H9 (cell line): ENCODE measurements around the gene DUSP10. TPM values are rescaled to one million over a fixed set of nuclear protein-coding genes. Genes with fewer than 3 reads are reported as not detected.

ENCODE experiments used
- DNase-seq: peaks from one replicate; pipeline ENCODE4 v3.0.0-alpha.2; 2017
- H2AFZ ChIP-seq: one replicate; pipeline ENCODE4 v1.6.1; 2013; ENCODE audit warnings: mild to moderate bottlenecking, low read length, control low read depth, moderate library complexity
- H2AK5ac ChIP-seq: 2 replicates; pipeline ENCODE4 v1.6.1; 2013; ENCODE audit warnings: low read length, control low read depth, mixed read lengths; ENCODE audit not compliant: insufficient read length
- H2BK120ac ChIP-seq: one replicate; pipeline ENCODE4 v1.6.1; 2013; ENCODE audit warnings: low read depth, mild to moderate bottlenecking, low read length, control low read depth, inconsistent platforms; ENCODE audit not compliant: poor library complexity, severe bottlenecking
- H2BK12ac ChIP-seq: 2 replicates; pipeline ENCODE4 v1.6.1; 2013; ENCODE audit warnings: low read length, control low read depth, mixed read lengths, low read depth; ENCODE audit not compliant: insufficient read length
- H2BK15ac ChIP-seq: 2 replicates; pipeline ENCODE4 v1.6.1; 2013; ENCODE audit warnings: low read depth, low read length, control low read depth
- H2BK20ac ChIP-seq: one replicate; pipeline ENCODE4 v1.6.1; 2013; ENCODE audit warnings: low read depth, mild to moderate bottlenecking, low read length, control low read depth, inconsistent platforms; ENCODE audit not compliant: poor library complexity, severe bottlenecking
- H2BK5ac ChIP-seq: 2 replicates; pipeline ENCODE4 v1.6.1; 2013; ENCODE audit warnings: low read length, control low read depth, mixed read lengths; ENCODE audit not compliant: insufficient read length
- H3K14ac ChIP-seq: 2 replicates; pipeline ENCODE4 v1.6.1; 2013; ENCODE audit warnings: low read length, control low read depth; ENCODE audit not compliant: insufficient read depth
- H3K18ac ChIP-seq: 2 replicates; pipeline ENCODE4 v1.6.1; 2013; ENCODE audit warnings: low read depth, mild to moderate bottlenecking, mixed read lengths, low read length, control low read depth; ENCODE audit not compliant: insufficient read length
- H3K23ac ChIP-seq: 2 replicates; pipeline ENCODE4 v1.6.1; 2013; ENCODE audit warnings: low read length, control low read depth, mixed read lengths, low read depth; ENCODE audit not compliant: insufficient read length
- H3K23me2 ChIP-seq: 2 replicates; pipeline ENCODE4 v1.6.1; 2013; ENCODE audit warnings: low read depth, mild to moderate bottlenecking, mixed read lengths, low read length, control low read depth; ENCODE audit not compliant: insufficient read length, poor library complexity, severe bottlenecking
- H3K27ac ChIP-seq: 2 replicates; pipeline ENCODE4 v1.5.1; 2013; ENCODE audit warnings: low read length, control low read depth, mixed read lengths, low read depth; ENCODE audit not compliant: insufficient read length
- H3K27me3 ChIP-seq: 2 replicates; pipeline ENCODE4 v1.6.1; 2013; ENCODE audit warnings: low read length, control low read depth, inconsistent platforms; ENCODE audit not compliant: insufficient read depth
- H3K4ac ChIP-seq: 2 replicates; pipeline ENCODE4 v1.6.1; 2013; ENCODE audit warnings: low read depth, mild to moderate bottlenecking, control low read depth, inconsistent platforms, low read length, moderate library complexity
- H3K4me1 ChIP-seq: 2 replicates; pipeline ENCODE4 v1.6.1; 2013; ENCODE audit warnings: low read length, control low read depth, inconsistent platforms; ENCODE audit not compliant: insufficient read depth
- H3K4me2 ChIP-seq: 2 replicates; pipeline ENCODE4 v1.6.1; 2013; ENCODE audit warnings: low read length, control low read depth, mixed read lengths; ENCODE audit not compliant: insufficient read length, insufficient read depth
- H3K56ac ChIP-seq: 2 replicates; pipeline ENCODE4 v1.6.1; 2013; ENCODE audit warnings: low read depth, mild to moderate bottlenecking, mixed read lengths, low read length, control low read depth; ENCODE audit not compliant: insufficient read length
- H3K79me1 ChIP-seq: 2 replicates; pipeline ENCODE4 v1.6.1; 2013; ENCODE audit warnings: low read depth, mild to moderate bottlenecking, moderate library complexity, low read length, control low read depth, inconsistent platforms; ENCODE audit not compliant: insufficient read depth, poor library complexity, severe bottlenecking
- H3K79me2 ChIP-seq: 2 replicates; pipeline ENCODE4 v1.6.1; 2013; ENCODE audit warnings: low read length, control low read depth, inconsistent platforms; ENCODE audit not compliant: insufficient read depth
- H3K9ac ChIP-seq: 2 replicates; pipeline ENCODE4 v1.6.1; 2013; ENCODE audit warnings: low read length, control low read depth, mixed read lengths; ENCODE audit not compliant: insufficient read length; ENCODE audit errors: extremely low read depth
- H3K9me3 ChIP-seq: one replicate; pipeline ENCODE4 v1.6.1; 2013; ENCODE audit warnings: low read depth, low read length, inconsistent platforms; ENCODE audit not compliant: control insufficient read depth
- H3T11ph ChIP-seq: one replicate; pipeline ENCODE4 v1.6.1; 2013; ENCODE audit warnings: mild to moderate bottlenecking, low read length, control low read depth, inconsistent platforms
- H4K20me1 ChIP-seq: one replicate; pipeline ENCODE4 v1.6.1; 2013; ENCODE audit not compliant: control insufficient read depth, insufficient read length, insufficient read depth
- H4K5ac ChIP-seq: 2 replicates; pipeline ENCODE4 v1.6.1; 2013; ENCODE audit warnings: low read depth, mild to moderate bottlenecking, mixed read lengths, low read length, control low read depth; ENCODE audit not compliant: insufficient read length
- H4K8ac ChIP-seq: replicated peaks from 2 replicates; pipeline ENCODE4 v1.6.1; 2013; ENCODE audit warnings: low read length, control low read depth, mixed read lengths, low read depth; ENCODE audit not compliant: insufficient read length
- H4K91ac ChIP-seq: 2 replicates; pipeline ENCODE4 v1.6.1; 2013; ENCODE audit warnings: low read depth, mild to moderate bottlenecking, moderate library complexity, mixed read lengths, low read length, control low read depth; ENCODE audit not compliant: insufficient read length
- H3K27ac Mint-ChIP-seq, 3 experiments: 2 replicates in 2 of 3; 3 replicates in 1 of 3; pipeline ENCODE4 v1.8.0; 2020 to 2021; ENCODE audit warnings: mixed read lengths in 3 of 3, mild to moderate bottlenecking in 1 of 3, moderate library complexity in 1 of 3
- H3K27me3 Mint-ChIP-seq: 2 replicates; pipeline ENCODE4 v1.8.0; 2021; ENCODE audit warnings: low read depth, mild to moderate bottlenecking, moderate library complexity, mixed read lengths
- H3K36me3 Mint-ChIP-seq, 3 experiments: 2 replicates in 2 of 3; 3 replicates in 1 of 3; pipeline ENCODE4 v1.8.0; 2020 to 2021; ENCODE audit warnings: low read depth in 3 of 3, mixed read lengths in 3 of 3; ENCODE audit not compliant: insufficient read depth in 1 of 3
- H3K4me1 Mint-ChIP-seq, 2 experiments: 2 replicates each; pipeline ENCODE4 v1.8.0; 2020; ENCODE audit warnings: mixed read lengths in 2 of 2
- H3K4me3 Mint-ChIP-seq, 2 experiments: 2 replicates in 1 of 2; 3 replicates in 1 of 2; pipeline ENCODE4 v1.8.0; 2020 to 2021; ENCODE audit warnings: mild to moderate bottlenecking in 2 of 2, mixed read lengths in 2 of 2, moderate library complexity in 1 of 2
- H3K9me3 Mint-ChIP-seq, 2 experiments: 2 replicates in 1 of 2; 3 replicates in 1 of 2; pipeline ENCODE4 v1.8.0; 2020; ENCODE audit warnings: mild to moderate bottlenecking in 2 of 2, mixed read lengths in 2 of 2, moderate library complexity in 1 of 2
- CTCF ChIP-seq: fragments of 200-600 bp; sonication (generic); conservative IDR thresholded peaks from 3 replicates; pipeline ENCODE4 v1.8.0; 2021; ENCODE audit warnings: antibody characterized with exemption, mild to moderate bottlenecking
- total RNA-seq: library from RNA; stranded (reverse); gene quantifications from 2 replicates; pipeline ENCODE4 v1.2.1, GENCODE V29; 2021

DUSP10 gene
- total RNA-seq, 1 experiment from 2014 or later = 2.0 TPM

DNA sequence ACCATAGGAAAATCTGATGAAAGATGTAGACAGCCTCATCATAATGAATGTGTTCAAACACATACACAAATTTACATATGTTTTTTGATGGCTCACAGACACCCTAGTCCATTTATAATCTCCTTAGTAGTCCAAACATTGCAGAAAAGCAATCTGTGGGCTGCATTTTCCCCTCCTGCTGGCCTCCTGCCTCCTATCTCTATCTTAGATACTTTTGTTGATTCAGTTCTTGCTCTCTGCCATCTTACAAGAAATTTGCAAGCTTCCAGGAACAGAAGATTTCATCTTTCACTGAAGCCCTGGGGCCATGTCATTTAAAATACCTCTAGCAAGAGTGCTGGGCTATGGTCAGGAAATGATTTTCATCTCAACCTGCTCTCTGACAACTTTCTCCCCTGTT is 50.6 kb downstream of the DUSP10 start:
- Histone ChIP-seq H3T11ph (no peak overlapping the region), H2BK20ac (no peak overlapping the region), H3K23ac (no peak overlapping the region), H3K4ac (no peak overlapping the region), H2BK5ac (no peak overlapping the region), H2BK12ac (no peak overlapping the region), H4K8ac (no peak overlapping the region), H3K23me2 (no peaks in the 10 kb centered on the region), H3K27ac (no peak overlapping the region), H3K4me1 (no peaks in the 10 kb centered on the region), H3K18ac (no peak overlapping the region), H3K14ac (no peak overlapping the region), H3K27me3 (no peaks in the 10 kb centered on the region), H3K9ac (no peak overlapping the region), H4K20me1 (no peaks in the 10 kb centered on the region), H3K79me1 (no peaks in the 10 kb centered on the region), H4K5ac (no peak overlapping the region), H3K4me2 (no peak overlapping the region), H3K56ac (no peak overlapping the region), H2AK5ac (no peak overlapping the region), H2BK120ac (no peak overlapping the region), H2BK15ac (no peak overlapping the region), H2AFZ (no peak overlapping the region), H4K91ac (no peak overlapping the region), H3K79me2 (no peaks in the 10 kb centered on the region), H3K9me3 (no peaks in the 10 kb centered on the region)
- Mint-ChIP-seq H3K27me3 (no peaks in the 10 kb centered on the region), H3K9me3 (peaks cover 0 to 3% of the 10 kb centered on the region in 2 experiments; a peak in 2 of 5 replicates), H3K4me1 (0 out of 4 replicates have a peak, but pooled peaks cover 0 to 3% of the 10 kb centered on the region in 2 experiments), H3K36me3 (no peaks in the 10 kb centered on the region; a peak in 1 of 7 replicates), H3K4me3 (no peak overlapping the region), H3K27ac (no peak overlapping the region)
- no peak for DNase-seq
- no peak for TF ChIP-seq CTCF
